ENCODE measurements around the gene OPA3. TPM values are rescaled to one million over a fixed set of nuclear protein-coding genes. Genes with fewer than 3 reads are reported as not detected.
"Not testable (repeated sequence)": the region's sequence is repeated elsewhere in the genome, so short reads cannot be mapped to it uniquely, and the experiment has no call there.

The OPA3 gene
- total RNA-seq = 5.1 and 9.4 TPM in 2 replicates

GRCh38 chr19:45584332-45585157 is at the start of gene OPA3:
TSS of gene OPA3 (minus strand) at chr19:45584802. CDS start at chr19:45584764, 38 bp downstream.
- DNase-seq = peak; percentile 100

GRCh38 chr19:45632468-45633196 is 48.0 kb upstream of the OPA3 start:
- peak; percentile 91 for DNase-seq

- DNase-seq = peak; percentile 92
These were observed 45.9 kb upstream of the OPA3 start for GRCh38 chr19:45630463-45630862.

- no peak for DNase-seq
These were observed 45.1 kb upstream of the OPA3 start for GRCh38 chr19:45629704-45630103.

- DNase-seq = not testable (repeated sequence)
These were observed 43.6 kb upstream of the OPA3 start for GRCh38 chr19:45628219-45628618.

GRCh38 chr19:45623984-45624383 is 39.4 kb upstream of the OPA3 start:
- DNase-seq = no peak

GRCh38 chr19:45621976-45622503 is 37.4 kb upstream of the OPA3 start:
- DNase-seq = no peak

GRCh38 chr19:45621389-45621788 is 36.8 kb upstream of the OPA3 start:
- no peak for DNase-seq

GRCh38 chr19:45616704-45617017 is 32.1 kb upstream of the OPA3 start:
- no peak for DNase-seq

GRCh38 chr19:45615795-45616703 is 31.4 kb upstream of the OPA3 start:
- peak; percentile 99 for DNase-seq

GRCh38 chr19:45615056-45615455 is 30.5 kb upstream of the OPA3 start:
- DNase-seq = not testable (repeated sequence)

- peak; percentile 88 for DNase-seq
These were observed 29.5 kb upstream of the OPA3 start for GRCh38 chr19:45613926-45614725.

GRCh38 chr19:45608948-45609347 is 24.3 kb upstream of the OPA3 start:
- DNase-seq = no peak

GRCh38 chr19:45607071-45608029 is 22.7 kb upstream of the OPA3 start:
- DNase-seq = peak; percentile 85

GRCh38 chr19:45601524-45602374 is 17.1 kb upstream of the OPA3 start, which contains the start of gene GPR4:
TSS of gene GPR4 (minus strand) at chr19:45602212. CDS start at chr19:45591866, 10,346 bp downstream.
- peak; percentile 51 for DNase-seq

- peak; percentile 36 for DNase-seq
These were observed 16.5 kb upstream of the OPA3 start for GRCh38 chr19:45601115-45601514.

- DNase-seq = no peak
These were observed 15.8 kb upstream of the OPA3 start for GRCh38 chr19:45600340-45600885.

- no peak for DNase-seq
These were observed 14.7 kb upstream of the OPA3 start for GRCh38 chr19:45599286-45599685.
